HEK293T (cell line): Measurements from ENCODE around the gene R3HCC1L.

Experiments used
- ARNT ChIP-seq: fragments of 450-650 bp; IDR thresholded peaks from 2 replicates; pipeline ENCODE4 v1.6.1; 2017; ENCODE audit warnings: mild to moderate bottlenecking
- BHLHE40 ChIP-seq: fragments of 450-650 bp; IDR thresholded peaks from 2 replicates; pipeline ENCODE4 v1.6.1; 2016; ENCODE audit warnings: mild to moderate bottlenecking, moderate library complexity, borderline replicate concordance
- ELF4 ChIP-seq: fragments of 450-650 bp; IDR thresholded peaks from 2 replicates; pipeline ENCODE4 v1.6.1; 2017; ENCODE audit warnings: antibody characterized with exemption
- FOXK2 ChIP-seq: fragments of 450-650 bp; IDR thresholded peaks from 2 replicates; pipeline ENCODE4 v1.6.1; 2016; ENCODE audit warnings: mild to moderate bottlenecking
- FOXM1 ChIP-seq: fragments of 450-650 bp; IDR thresholded peaks from 2 replicates; pipeline ENCODE4 v1.6.1; 2017; ENCODE audit warnings: mild to moderate bottlenecking, borderline replicate concordance
- HDGF ChIP-seq: fragments of 450-650 bp; IDR thresholded peaks from 2 replicates; pipeline ENCODE4 v1.6.1; 2017; ENCODE audit warnings: antibody characterized with exemption, borderline replicate concordance
- LEF1 ChIP-seq: fragments of 450-650 bp; IDR thresholded peaks from 2 replicates; pipeline ENCODE4 v1.6.1; 2017; ENCODE audit warnings: mild to moderate bottlenecking, borderline replicate concordance
- NFRKB ChIP-seq: fragments of 450-650 bp; IDR thresholded peaks from 2 replicates; pipeline ENCODE4 v1.6.1; 2016; ENCODE audit warnings: mild to moderate bottlenecking, moderate library complexity
- SP1 ChIP-seq: fragments of 450-650 bp; IDR thresholded peaks from 2 replicates; pipeline ENCODE4 v1.6.1; 2017
- SUZ12 ChIP-seq: fragments of 450-650 bp; IDR thresholded peaks from 2 replicates; pipeline ENCODE4 v1.6.1; 2016; ENCODE audit warnings: mild to moderate bottlenecking
- TARDBP ChIP-seq: fragments of 450-650 bp; IDR thresholded peaks from 2 replicates; pipeline ENCODE4 v1.6.1; 2016
- ZNF384 ChIP-seq: fragments of 450-650 bp; IDR thresholded peaks from 2 replicates; pipeline ENCODE4 v1.6.1; 2016

- TF ChIP-seq ARNT (no peak), NFRKB (no peak), SP1 (no peak), BHLHE40 (no peak), TARDBP (no peak), HDGF (no peak), FOXK2 (no peak), LEF1 (no peak), ZNF384 (no peak), FOXM1 (no peak), ELF4 (no peak), SUZ12 (no peak)
Measured at GRCh38 chr10:98217801-98218200, 83.3 kb downstream of the R3HCC1L start.
